H9 (cell line): ENCODE data around the gene MYL3. TPM values are rescaled to one million over a fixed set of nuclear protein-coding genes. Genes with fewer than 3 reads are reported as not detected.

Source experiments
- DNase-seq: peaks from one replicate; pipeline ENCODE4 v3.0.0-alpha.2; 2017
- H2AFZ ChIP-seq: one replicate; pipeline ENCODE4 v1.6.1; 2013; ENCODE audit warnings: mild to moderate bottlenecking, low read length, control low read depth, moderate library complexity
- H2AK5ac ChIP-seq: 2 replicates; pipeline ENCODE4 v1.6.1; 2013; ENCODE audit warnings: low read length, control low read depth, mixed read lengths; ENCODE audit not compliant: insufficient read length
- H2BK120ac ChIP-seq: one replicate; pipeline ENCODE4 v1.6.1; 2013; ENCODE audit warnings: low read depth, mild to moderate bottlenecking, low read length, control low read depth, inconsistent platforms; ENCODE audit not compliant: poor library complexity, severe bottlenecking
- H2BK12ac ChIP-seq: 2 replicates; pipeline ENCODE4 v1.6.1; 2013; ENCODE audit warnings: low read length, control low read depth, mixed read lengths, low read depth; ENCODE audit not compliant: insufficient read length
- H2BK15ac ChIP-seq: 2 replicates; pipeline ENCODE4 v1.6.1; 2013; ENCODE audit warnings: low read depth, low read length, control low read depth
- H2BK20ac ChIP-seq: one replicate; pipeline ENCODE4 v1.6.1; 2013; ENCODE audit warnings: low read depth, mild to moderate bottlenecking, low read length, control low read depth, inconsistent platforms; ENCODE audit not compliant: poor library complexity, severe bottlenecking
- H2BK5ac ChIP-seq: 2 replicates; pipeline ENCODE4 v1.6.1; 2013; ENCODE audit warnings: low read length, control low read depth, mixed read lengths; ENCODE audit not compliant: insufficient read length
- H3K14ac ChIP-seq: 2 replicates; pipeline ENCODE4 v1.6.1; 2013; ENCODE audit warnings: low read length, control low read depth; ENCODE audit not compliant: insufficient read depth
- H3K18ac ChIP-seq: 2 replicates; pipeline ENCODE4 v1.6.1; 2013; ENCODE audit warnings: low read depth, mild to moderate bottlenecking, mixed read lengths, low read length, control low read depth; ENCODE audit not compliant: insufficient read length
- H3K23ac ChIP-seq: 2 replicates; pipeline ENCODE4 v1.6.1; 2013; ENCODE audit warnings: low read length, control low read depth, mixed read lengths, low read depth; ENCODE audit not compliant: insufficient read length
- H3K23me2 ChIP-seq: 2 replicates; pipeline ENCODE4 v1.6.1; 2013; ENCODE audit warnings: low read depth, mild to moderate bottlenecking, mixed read lengths, low read length, control low read depth; ENCODE audit not compliant: insufficient read length, poor library complexity, severe bottlenecking
- H3K27ac ChIP-seq: 2 replicates; pipeline ENCODE4 v1.5.1; 2013; ENCODE audit warnings: low read length, control low read depth, mixed read lengths, low read depth; ENCODE audit not compliant: insufficient read length
- H3K27me3 ChIP-seq: 2 replicates; pipeline ENCODE4 v1.6.1; 2013; ENCODE audit warnings: low read length, control low read depth, inconsistent platforms; ENCODE audit not compliant: insufficient read depth
- H3K4ac ChIP-seq: 2 replicates; pipeline ENCODE4 v1.6.1; 2013; ENCODE audit warnings: low read depth, mild to moderate bottlenecking, control low read depth, inconsistent platforms, low read length, moderate library complexity
- H3K4me1 ChIP-seq: 2 replicates; pipeline ENCODE4 v1.6.1; 2013; ENCODE audit warnings: low read length, control low read depth, inconsistent platforms; ENCODE audit not compliant: insufficient read depth
- H3K4me2 ChIP-seq: 2 replicates; pipeline ENCODE4 v1.6.1; 2013; ENCODE audit warnings: low read length, control low read depth, mixed read lengths; ENCODE audit not compliant: insufficient read length, insufficient read depth
- H3K56ac ChIP-seq: 2 replicates; pipeline ENCODE4 v1.6.1; 2013; ENCODE audit warnings: low read depth, mild to moderate bottlenecking, mixed read lengths, low read length, control low read depth; ENCODE audit not compliant: insufficient read length
- H3K79me1 ChIP-seq: 2 replicates; pipeline ENCODE4 v1.6.1; 2013; ENCODE audit warnings: low read depth, mild to moderate bottlenecking, moderate library complexity, low read length, control low read depth, inconsistent platforms; ENCODE audit not compliant: insufficient read depth, poor library complexity, severe bottlenecking
- H3K79me2 ChIP-seq: 2 replicates; pipeline ENCODE4 v1.6.1; 2013; ENCODE audit warnings: low read length, control low read depth, inconsistent platforms; ENCODE audit not compliant: insufficient read depth
- H3K9ac ChIP-seq: 2 replicates; pipeline ENCODE4 v1.6.1; 2013; ENCODE audit warnings: low read length, control low read depth, mixed read lengths; ENCODE audit not compliant: insufficient read length; ENCODE audit errors: extremely low read depth
- H3K9me3 ChIP-seq: one replicate; pipeline ENCODE4 v1.6.1; 2013; ENCODE audit warnings: low read depth, low read length, inconsistent platforms; ENCODE audit not compliant: control insufficient read depth
- H3T11ph ChIP-seq: one replicate; pipeline ENCODE4 v1.6.1; 2013; ENCODE audit warnings: mild to moderate bottlenecking, low read length, control low read depth, inconsistent platforms
- H4K20me1 ChIP-seq: one replicate; pipeline ENCODE4 v1.6.1; 2013; ENCODE audit not compliant: control insufficient read depth, insufficient read length, insufficient read depth
- H4K5ac ChIP-seq: 2 replicates; pipeline ENCODE4 v1.6.1; 2013; ENCODE audit warnings: low read depth, mild to moderate bottlenecking, mixed read lengths, low read length, control low read depth; ENCODE audit not compliant: insufficient read length
- H4K8ac ChIP-seq: replicated peaks from 2 replicates; pipeline ENCODE4 v1.6.1; 2013; ENCODE audit warnings: low read length, control low read depth, mixed read lengths, low read depth; ENCODE audit not compliant: insufficient read length
- H4K91ac ChIP-seq: 2 replicates; pipeline ENCODE4 v1.6.1; 2013; ENCODE audit warnings: low read depth, mild to moderate bottlenecking, moderate library complexity, mixed read lengths, low read length, control low read depth; ENCODE audit not compliant: insufficient read length
- H3K27ac Mint-ChIP-seq, 3 experiments: 2 replicates in 2 of 3; 3 replicates in 1 of 3; pipeline ENCODE4 v1.8.0; 2020 to 2021; ENCODE audit warnings: mixed read lengths in 3 of 3, mild to moderate bottlenecking in 1 of 3, moderate library complexity in 1 of 3
- H3K27me3 Mint-ChIP-seq: 2 replicates; pipeline ENCODE4 v1.8.0; 2021; ENCODE audit warnings: low read depth, mild to moderate bottlenecking, moderate library complexity, mixed read lengths
- H3K36me3 Mint-ChIP-seq, 3 experiments: 2 replicates in 2 of 3; 3 replicates in 1 of 3; pipeline ENCODE4 v1.8.0; 2020 to 2021; ENCODE audit warnings: low read depth in 3 of 3, mixed read lengths in 3 of 3; ENCODE audit not compliant: insufficient read depth in 1 of 3
- H3K4me1 Mint-ChIP-seq, 2 experiments: 2 replicates each; pipeline ENCODE4 v1.8.0; 2020; ENCODE audit warnings: mixed read lengths in 2 of 2
- H3K4me3 Mint-ChIP-seq, 2 experiments: 2 replicates in 1 of 2; 3 replicates in 1 of 2; pipeline ENCODE4 v1.8.0; 2020 to 2021; ENCODE audit warnings: mild to moderate bottlenecking in 2 of 2, mixed read lengths in 2 of 2, moderate library complexity in 1 of 2
- H3K9me3 Mint-ChIP-seq, 2 experiments: 2 replicates in 1 of 2; 3 replicates in 1 of 2; pipeline ENCODE4 v1.8.0; 2020; ENCODE audit warnings: mild to moderate bottlenecking in 2 of 2, mixed read lengths in 2 of 2, moderate library complexity in 1 of 2
- WGBS: extraction: QIAGEN DNeasy Blood & Tissue Kit; methylation state at CpG from one replicate; pipeline ENCODE4 v1.1.7; 2013; ENCODE audit warnings: missing lambda C conversion rate, low lambda C conversion rate, mixed read lengths; ENCODE audit not compliant: insufficient read length; ENCODE audit errors: extremely low coverage; 5-methylcytosine and 5-hydroxymethylcytosine counted together
- total RNA-seq: library from RNA; stranded (reverse); gene quantifications from 2 replicates; pipeline ENCODE4 v1.2.1, GENCODE V29; 2021
- TF ChIP-seq, protein P1 (sequence below): fragments of 200-600 bp; sonication (generic); conservative IDR thresholded peaks from 3 replicates; pipeline ENCODE4 v1.8.0; 2021; ENCODE audit warnings: antibody characterized with exemption, mild to moderate bottlenecking

The MYL3 gene
- total RNA-seq, 1 experiment from 2014 or later: 0.24 TPM

DNA sequence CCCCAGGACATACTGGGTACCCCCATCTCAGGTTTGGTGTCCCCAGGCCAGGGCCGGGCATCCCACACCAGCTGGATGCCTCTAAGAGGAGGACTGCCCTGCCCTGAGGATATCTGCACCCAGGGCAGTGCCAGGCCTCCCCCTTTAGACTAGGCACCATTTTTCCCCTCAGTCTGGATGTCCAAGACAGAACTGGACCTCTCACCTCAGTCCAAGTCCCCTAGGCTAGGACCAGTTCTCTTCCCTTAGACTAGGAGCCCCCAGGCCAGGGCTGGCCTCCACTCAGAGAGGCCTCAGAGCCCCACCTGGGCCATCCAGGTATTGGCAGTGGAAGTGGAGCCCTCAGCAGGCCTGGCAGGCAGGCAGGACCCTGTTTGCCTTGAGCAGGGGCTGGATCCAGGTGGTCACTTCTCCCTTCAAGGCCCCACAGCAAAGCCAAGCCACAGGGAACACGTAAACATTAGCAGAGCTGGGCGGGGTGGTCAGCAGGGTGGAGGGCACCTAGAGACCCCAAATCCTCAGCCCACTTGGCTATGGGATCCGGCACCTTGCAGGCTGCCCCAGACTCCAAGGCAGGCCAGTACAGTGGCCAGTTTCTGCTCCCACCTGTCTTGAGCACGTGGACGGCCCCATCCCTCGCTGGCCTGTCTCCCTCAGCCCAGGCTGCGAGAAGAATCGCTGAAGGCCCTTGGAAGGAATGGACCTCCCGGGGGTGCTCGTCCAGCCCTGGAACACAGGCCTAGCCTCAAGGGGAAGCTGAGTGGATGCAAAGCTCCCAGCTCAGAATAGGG lies 42.6 kb upstream of the MYL3 start:
- Histone ChIP-seq H4K8ac (no peak overlapping the region), H3K18ac (no peak overlapping the region), H3K4me2 (no peak overlapping the region), H3K79me1 (no peaks in the 10 kb centered on the region), H2BK120ac (no peak overlapping the region), H2AK5ac (no peak overlapping the region), H3K4me1 (no peaks in the 10 kb centered on the region), H4K5ac (no peak overlapping the region), H3K27ac (no peak overlapping the region), H3T11ph (no peak overlapping the region), H3K14ac (no peak overlapping the region), H4K91ac (no peak overlapping the region), H2BK12ac (no peak overlapping the region), H3K9ac (no peak overlapping the region), H3K27me3 (no peaks in the 10 kb centered on the region; the same call in 1 of the 2 replicates), H3K9me3 (no peaks in the 10 kb centered on the region), H3K79me2 (no peaks in the 10 kb centered on the region), H3K4ac (no peak overlapping the region), H4K20me1 (no peaks in the 10 kb centered on the region), H3K23ac (no peak overlapping the region), H3K56ac (no peak overlapping the region), H2BK5ac (no peak overlapping the region), H2BK15ac (no peak overlapping the region), H3K23me2 (no peaks in the 10 kb centered on the region), H2BK20ac (no peak overlapping the region), H2AFZ (no peak overlapping the region)
- peaks cover 3 to 5% of the 10 kb centered on the region in 2 experiments; a peak in 3 of 4 replicates for H3K4me1 Mint-ChIP-seq
- H3K9me3 Mint-ChIP-seq: no peaks in the 10 kb centered on the region
- peaks cover 2% of the 10 kb centered on the region; the same call in 1 of the 2 replicates for H3K27me3 Mint-ChIP-seq
- TF ChIP-seq, protein P1, sequence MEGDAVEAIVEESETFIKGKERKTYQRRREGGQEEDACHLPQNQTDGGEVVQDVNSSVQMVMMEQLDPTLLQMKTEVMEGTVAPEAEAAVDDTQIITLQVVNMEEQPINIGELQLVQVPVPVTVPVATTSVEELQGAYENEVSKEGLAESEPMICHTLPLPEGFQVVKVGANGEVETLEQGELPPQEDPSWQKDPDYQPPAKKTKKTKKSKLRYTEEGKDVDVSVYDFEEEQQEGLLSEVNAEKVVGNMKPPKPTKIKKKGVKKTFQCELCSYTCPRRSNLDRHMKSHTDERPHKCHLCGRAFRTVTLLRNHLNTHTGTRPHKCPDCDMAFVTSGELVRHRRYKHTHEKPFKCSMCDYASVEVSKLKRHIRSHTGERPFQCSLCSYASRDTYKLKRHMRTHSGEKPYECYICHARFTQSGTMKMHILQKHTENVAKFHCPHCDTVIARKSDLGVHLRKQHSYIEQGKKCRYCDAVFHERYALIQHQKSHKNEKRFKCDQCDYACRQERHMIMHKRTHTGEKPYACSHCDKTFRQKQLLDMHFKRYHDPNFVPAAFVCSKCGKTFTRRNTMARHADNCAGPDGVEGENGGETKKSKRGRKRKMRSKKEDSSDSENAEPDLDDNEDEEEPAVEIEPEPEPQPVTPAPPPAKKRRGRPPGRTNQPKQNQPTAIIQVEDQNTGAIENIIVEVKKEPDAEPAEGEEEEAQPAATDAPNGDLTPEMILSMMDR: no peak
- H3K27ac Mint-ChIP-seq: no peak overlapping the region
- no peaks in the 10 kb centered on the region for H3K36me3 Mint-ChIP-seq
- DNase-seq: no peak
- no peak overlapping the region for H3K4me3 Mint-ChIP-seq
- WGBS: no CpG with 5 or more reads among the region's 11 CpGs
